Thyroid gland (tissue), 4 donors: ENCODE measurements around the gene FLOT2.

Source experiments
- CTCF ChIP-seq, 6 experiments: fragments of 200-600 bp in 3 of 6; fragments of 450-650 bp in 3 of 6; sonication (generic) in 3 of 6; IDR thresholded peaks; one replicate each; pipeline ENCODE4 v1.5.1; 2016 to 2019; ENCODE audit warnings: antibody characterized with exemption in 6 of 6, mild to moderate bottlenecking in 2 of 6, inconsistent platforms in 1 of 6, moderate library complexity in 1 of 6
- POLR2A ChIP-seq, 2 donors: fragments of 450-650 bp; IDR thresholded peaks; one replicate each; pipeline ENCODE4 v1.6.1; 2017; ENCODE audit warnings: antibody characterized with exemption in 2 of 2, mild to moderate bottlenecking in 2 of 2, moderate library complexity in 1 of 2

GRCh38 chr17:28887871-28888471, 9.6 kb downstream of the FLOT2 start:
- TF ChIP-seq POLR2A (IDR thresholded peaks at IDR 0.05) (no peak), CTCF (IDR thresholded peaks at IDR 0.05) (no peak)
